ENCODE results near the gene SGMS1.
"Not testable (repeated sequence)": the region's sequence is repeated elsewhere in the genome, so short reads cannot be mapped to it uniquely, and the experiment has no call there.

The SGMS1 gene

GRCh38 chr10:50546287-50546686 is 77.5 kb downstream of the SGMS1 start:
- in situ Hi-C loops (cut with MboI; ENCODE audit: low sequenced_read_pairs); H3K27me3 ChIP-seq (ENCODE audit: low read depth); H3K36me3 ChIP-seq (replicated peaks); H3K4me1 ChIP-seq; H3K4me3 ChIP-seq; H3K9me3 ChIP-seq; DNase-seq (ENCODE audit: low spot score in 2 of 2): not testable (repeated sequence)

GRCh38 chr10:50545846-50546245 is 77.9 kb downstream of the SGMS1 start:
- Histone ChIP-seq H3K36me3 (replicated peaks) (no peaks in the 10 kb centered on the region; the same call in 1 of the 2 replicates), H3K27me3 (ENCODE audit: low read depth) (no peaks in the 10 kb centered on the region), H3K4me1 (peaks cover 5% of the 10 kb centered on the region), H3K9me3 (no peaks in the 10 kb centered on the region), H3K4me3 (no peak overlapping the region)
- DNase-seq (ENCODE audit: low spot score in 2 of 2), result no peak
- in situ Hi-C loops (cut with MboI; ENCODE audit: low sequenced_read_pairs), result no loop called here

GRCh38 chr10:50544857-50545429 is 78.8 kb downstream of the SGMS1 start:
- H3K36me3 ChIP-seq (replicated peaks), result no peaks in the 10 kb centered on the region; the same call in 1 of the 2 replicates
- in situ Hi-C loops (cut with MboI; ENCODE audit: low sequenced_read_pairs), result no loop called here
- H3K4me1 ChIP-seq, result peaks cover 3% of the 10 kb centered on the region
- H3K4me3 ChIP-seq, result no peak overlapping the region
- no peaks in the 10 kb centered on the region for H3K9me3 ChIP-seq
- H3K27me3 ChIP-seq (ENCODE audit: low read depth), result no peaks in the 10 kb centered on the region
- DNase-seq (ENCODE audit: low spot score in 2 of 2), result no peak

DNA sequence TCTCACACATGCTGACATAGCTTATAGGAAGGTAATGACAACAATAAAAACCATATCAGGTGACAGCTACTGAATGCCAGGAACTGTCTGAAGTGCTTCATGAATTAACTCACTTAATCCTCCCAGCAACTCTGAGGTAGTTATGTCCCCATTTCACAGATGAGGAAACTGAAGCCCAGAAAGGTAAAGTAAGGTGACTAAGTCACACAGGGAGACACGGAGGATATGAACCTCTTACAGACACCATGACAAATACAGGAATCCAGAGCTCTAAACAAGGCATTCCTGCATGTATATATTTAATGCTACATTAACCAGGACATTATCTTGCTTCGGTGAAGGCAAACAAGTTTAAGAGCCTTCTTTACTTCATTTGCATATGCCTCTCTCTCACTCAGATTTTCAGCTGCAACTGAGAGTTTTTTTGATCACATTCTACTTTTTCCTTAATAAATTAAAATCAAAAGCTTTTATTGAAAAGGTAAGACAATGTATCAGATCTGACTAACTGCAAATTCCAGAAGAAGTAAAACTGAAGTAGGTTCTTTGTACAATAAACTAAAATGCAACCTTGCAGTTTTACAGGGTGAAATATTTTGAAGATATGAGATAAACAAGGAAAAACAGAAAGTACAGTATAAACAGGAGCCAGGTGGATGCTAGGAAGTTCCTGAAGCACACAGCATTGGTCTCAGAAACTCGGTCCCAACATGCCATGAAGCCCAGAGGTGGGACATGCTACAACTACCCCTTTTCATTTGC is 79.5 kb downstream of the SGMS1 start:
- no peak for DNase-seq (ENCODE audit: low spot score in 2 of 2)
- Histone ChIP-seq H3K4me1 (no peaks in the 10 kb centered on the region), H3K27me3 (ENCODE audit: low read depth) (no peaks in the 10 kb centered on the region), H3K4me3 (no peak overlapping the region), H3K9me3 (no peaks in the 10 kb centered on the region), H3K36me3 (replicated peaks) (no peaks in the 10 kb centered on the region; the same call in 1 of the 2 replicates)
- in situ Hi-C loops (cut with MboI; ENCODE audit: low sequenced_read_pairs), result no loop called here

GRCh38 chr10:50542871-50543270 is 80.9 kb downstream of the SGMS1 start:
- in situ Hi-C loops (cut with MboI; ENCODE audit: low sequenced_read_pairs), result no loop called here
- no peaks in the 10 kb centered on the region for H3K4me1 ChIP-seq
- no peaks in the 10 kb centered on the region; the same call in 1 of the 2 replicates for H3K36me3 ChIP-seq (replicated peaks)
- no peak overlapping the region for H3K4me3 ChIP-seq
- no peaks in the 10 kb centered on the region for H3K9me3 ChIP-seq
- no peaks in the 10 kb centered on the region for H3K27me3 ChIP-seq (ENCODE audit: low read depth)
- DNase-seq (ENCODE audit: low spot score in 2 of 2), result no peak

DNA sequence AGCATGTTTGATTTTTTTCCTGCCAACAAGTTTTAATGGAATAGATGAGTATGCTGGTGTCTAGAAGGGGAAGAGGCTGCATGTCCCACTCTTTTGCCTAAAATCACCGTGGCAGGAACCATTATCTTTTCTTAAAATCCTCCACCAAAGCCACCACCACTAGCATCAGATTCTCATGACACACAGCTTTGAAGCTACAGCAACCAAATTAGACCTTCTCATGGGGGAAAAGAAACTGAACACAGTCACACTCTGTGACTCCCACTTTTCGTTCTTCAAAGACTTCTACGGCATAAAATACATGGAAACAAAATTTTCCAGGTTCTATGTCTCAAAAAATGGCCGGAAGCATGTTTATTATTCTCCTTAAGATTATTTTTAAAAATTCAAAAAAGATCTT is 81.8 kb downstream of the SGMS1 start:
- Histone ChIP-seq H3K36me3 (replicated peaks) (no peaks in the 10 kb centered on the region; the same call in 1 of the 2 replicates), H3K9me3 (no peaks in the 10 kb centered on the region), H3K27me3 (ENCODE audit: low read depth) (no peaks in the 10 kb centered on the region), H3K4me3 (no peak overlapping the region), H3K4me1 (no peaks in the 10 kb centered on the region)
- in situ Hi-C loops (cut with MboI; ENCODE audit: low sequenced_read_pairs), result no loop called here
- DNase-seq (ENCODE audit: low spot score in 2 of 2), result no peak

GRCh38 chr10:50541317-50541716 is 82.4 kb downstream of the SGMS1 start:
- H3K36me3 ChIP-seq (replicated peaks), result no peaks in the 10 kb centered on the region

DNA sequence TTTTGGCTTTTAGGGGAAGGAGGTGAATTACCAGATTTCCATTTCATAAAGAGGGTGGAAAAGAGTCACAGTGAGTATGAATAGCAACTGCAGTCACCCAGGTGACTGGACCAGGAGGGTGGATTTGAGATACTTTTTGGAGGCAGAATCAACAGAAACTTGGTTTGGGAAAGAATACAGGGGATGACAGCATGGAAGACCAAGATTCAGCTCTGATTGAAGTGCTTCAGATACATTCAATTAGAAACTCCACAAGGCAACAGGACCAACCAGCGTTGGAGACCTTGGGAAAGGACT is 83.0 kb downstream of the SGMS1 start:
- H3K9me3 ChIP-seq, result no peaks in the 10 kb centered on the region
- in situ Hi-C loops (cut with MboI; ENCODE audit: low sequenced_read_pairs), result no loop called here
- H3K36me3 ChIP-seq (replicated peaks), result no peaks in the 10 kb centered on the region
- H3K4me3 ChIP-seq, result no peak overlapping the region
- H3K27me3 ChIP-seq (ENCODE audit: low read depth), result no peaks in the 10 kb centered on the region
- no peaks in the 10 kb centered on the region for H3K4me1 ChIP-seq
- DNase-seq (ENCODE audit: low spot score in 2 of 2), result no peak

More at GRCh38 chr10:50541317-50541716, 82.4 kb downstream of the SGMS1 start:
- H3K27me3 ChIP-seq (ENCODE audit: low read depth), result no peaks in the 10 kb centered on the region
- H3K9me3 ChIP-seq, result no peaks in the 10 kb centered on the region
- in situ Hi-C loops (cut with MboI; ENCODE audit: low sequenced_read_pairs), result no loop called here
- H3K4me3 ChIP-seq, result no peak overlapping the region
- no peak for DNase-seq (ENCODE audit: low spot score in 2 of 2)
- H3K4me1 ChIP-seq, result no peaks in the 10 kb centered on the region

GRCh38 chr10:50540069-50540825 is 83.5 kb downstream of the SGMS1 start:
- H3K27me3 ChIP-seq (ENCODE audit: low read depth), result no peaks in the 10 kb centered on the region
- no peak overlapping the region for H3K4me3 ChIP-seq
- DNase-seq (ENCODE audit: low spot score in 2 of 2), result no peak
- no peaks in the 10 kb centered on the region for H3K9me3 ChIP-seq
- no peaks in the 10 kb centered on the region for H3K4me1 ChIP-seq
- H3K36me3 ChIP-seq (replicated peaks), result no peaks in the 10 kb centered on the region
- in situ Hi-C loops (cut with MboI; ENCODE audit: low sequenced_read_pairs), result no loop called here

DNA sequence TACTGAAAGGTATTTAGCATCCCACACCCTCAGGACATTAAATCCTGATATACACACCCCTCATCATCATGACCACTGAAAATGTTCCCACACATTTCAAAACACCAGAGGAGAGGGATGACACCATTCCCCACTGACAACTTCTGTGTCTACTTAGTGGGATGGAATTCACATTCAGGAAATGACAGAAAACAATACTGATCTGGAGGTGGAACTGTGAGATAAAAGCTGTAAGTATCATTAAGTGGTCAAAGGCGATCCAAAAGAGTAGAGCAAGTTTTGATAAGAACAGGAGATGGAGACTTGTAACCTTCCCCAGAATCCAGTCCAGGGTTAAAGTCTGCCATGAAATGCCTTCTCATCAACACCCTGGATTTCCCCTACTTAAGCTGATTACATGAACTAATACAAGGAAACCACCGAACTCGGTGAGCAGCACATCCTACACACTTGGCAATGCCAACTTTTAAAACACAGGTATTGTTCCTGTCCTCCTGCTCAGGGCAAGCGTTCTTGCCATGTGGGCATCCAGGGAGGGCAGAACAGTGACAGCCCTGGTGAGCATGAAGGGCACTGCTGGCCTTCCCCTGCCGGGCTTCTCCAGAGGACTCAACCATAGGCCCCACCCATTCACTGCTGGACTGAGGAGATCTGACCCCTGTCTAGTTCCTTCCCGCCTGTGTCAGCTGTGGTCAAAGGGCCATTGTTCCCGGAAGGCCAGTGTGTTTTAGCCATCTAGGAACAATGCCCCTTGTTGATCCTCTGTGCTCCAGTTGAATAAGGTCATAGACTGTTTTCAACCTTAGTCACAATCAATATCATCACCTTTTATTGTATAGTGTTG is 85.0 kb downstream of the SGMS1 start:
- in situ Hi-C loops (cut with MboI; ENCODE audit: low sequenced_read_pairs), result no loop called here
- Histone ChIP-seq H3K36me3 (replicated peaks) (no peaks in the 10 kb centered on the region), H3K9me3 (no peaks in the 10 kb centered on the region), H3K27me3 (ENCODE audit: low read depth) (no peaks in the 10 kb centered on the region), H3K4me1 (no peaks in the 10 kb centered on the region), H3K4me3 (no peak overlapping the region)
- DNase-seq (ENCODE audit: low spot score in 2 of 2), result no peak

DNA sequence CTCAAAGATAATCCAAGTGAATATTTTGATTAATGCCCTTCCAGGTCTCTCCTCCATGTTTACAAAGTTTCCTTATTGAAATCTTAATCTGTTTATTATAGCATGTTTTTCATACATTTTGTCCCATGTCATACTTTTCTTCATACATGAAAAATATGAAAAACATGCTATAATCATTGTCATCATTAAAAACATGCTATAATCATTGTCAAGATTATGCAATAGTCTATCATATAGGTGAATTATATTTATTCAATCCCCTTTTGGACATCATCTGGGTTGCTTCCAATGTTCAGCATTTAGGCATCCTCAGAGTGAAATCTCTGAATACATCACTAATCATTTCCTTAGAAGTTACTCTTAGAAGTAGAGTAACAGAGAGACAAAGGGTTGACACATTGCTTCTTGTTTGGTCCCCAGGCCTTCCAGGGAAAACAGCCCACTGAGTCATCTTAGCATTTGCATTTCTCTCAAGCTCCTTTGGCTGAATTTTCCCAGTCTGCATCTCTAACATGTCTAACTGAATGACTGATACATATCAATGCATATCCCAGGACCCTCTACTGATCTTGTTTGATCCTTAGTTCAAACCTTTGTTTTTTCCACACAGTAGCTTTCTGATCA is 87.0 kb downstream of the SGMS1 start:
- Histone ChIP-seq H3K4me3 (no peak overlapping the region), H3K9me3 (no peaks in the 10 kb centered on the region), H3K4me1 (no peaks in the 10 kb centered on the region), H3K27me3 (ENCODE audit: low read depth) (no peaks in the 10 kb centered on the region), H3K36me3 (replicated peaks) (no peaks in the 10 kb centered on the region)
- no peak for DNase-seq (ENCODE audit: low spot score in 2 of 2)
- in situ Hi-C loops (cut with MboI; ENCODE audit: low sequenced_read_pairs), result no loop called here

DNA sequence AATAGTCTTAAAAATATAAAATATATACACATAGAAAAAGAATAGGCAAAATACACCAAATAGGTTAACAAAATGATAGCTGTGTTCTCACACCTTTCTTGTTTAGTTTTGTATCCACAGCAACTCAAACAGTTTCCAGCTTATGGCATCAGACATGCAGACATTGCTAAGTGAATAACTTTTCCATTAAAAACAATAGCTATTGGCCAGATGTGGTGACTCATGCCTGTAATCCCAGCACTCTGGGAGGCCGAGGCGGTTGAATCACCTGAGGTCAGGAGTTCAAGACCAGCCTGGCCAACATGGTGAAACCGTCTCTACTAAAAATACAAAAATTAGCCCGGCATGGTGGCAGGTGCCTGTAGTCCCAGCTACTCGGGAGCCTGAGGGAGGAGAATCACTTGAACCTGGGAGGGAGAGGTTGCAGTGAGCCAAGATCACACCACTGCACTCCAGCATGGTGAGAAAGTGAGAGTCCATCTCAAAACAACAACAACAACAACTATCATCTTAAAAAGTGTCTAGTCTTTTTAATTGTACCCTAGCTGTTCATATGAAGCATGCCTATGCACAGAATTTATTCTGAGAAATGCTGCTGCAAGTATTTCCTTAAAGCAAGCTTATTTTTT is 88.9 kb downstream of the SGMS1 start:
- H3K4me1 ChIP-seq; H3K27me3 ChIP-seq (ENCODE audit: low read depth); in situ Hi-C loops (cut with MboI; ENCODE audit: low sequenced_read_pairs); H3K4me3 ChIP-seq; DNase-seq (ENCODE audit: low spot score in 2 of 2); H3K9me3 ChIP-seq; H3K36me3 ChIP-seq (replicated peaks): not testable (repeated sequence)

DNA sequence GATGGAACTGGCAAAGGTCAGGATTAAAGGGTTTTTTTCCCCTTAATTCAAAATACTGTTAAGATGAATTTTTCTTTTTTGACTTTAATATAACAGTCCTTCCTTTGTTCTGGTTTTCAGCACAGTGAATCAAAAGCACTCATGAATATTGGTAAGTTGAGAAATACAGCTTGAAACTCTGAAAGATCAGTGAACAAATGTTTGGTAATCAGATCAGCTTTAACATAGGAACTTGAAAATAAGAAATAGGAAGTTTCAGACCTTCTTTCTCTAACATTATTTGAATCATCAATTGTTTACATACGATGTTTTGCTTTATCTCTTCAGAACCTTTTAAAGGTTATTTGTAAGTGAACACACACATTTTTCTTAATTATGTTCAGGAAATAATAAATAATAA is 90.5 kb downstream of the SGMS1 start:
- H3K4me1 ChIP-seq, result no peaks in the 10 kb centered on the region
- no peaks in the 10 kb centered on the region for H3K9me3 ChIP-seq
- H3K36me3 ChIP-seq (replicated peaks), result no peaks in the 10 kb centered on the region
- H3K4me3 ChIP-seq, result no peak overlapping the region
- no peaks in the 10 kb centered on the region for H3K27me3 ChIP-seq (ENCODE audit: low read depth)
- in situ Hi-C loops (cut with MboI; ENCODE audit: low sequenced_read_pairs), result no loop called here
- no peak for DNase-seq (ENCODE audit: low spot score in 2 of 2)
